ENCODE data around the gene TAF11L12. TPM values are rescaled to one million over a fixed set of nuclear protein-coding genes. Genes with fewer than 3 reads are reported as not detected.
"Not testable (repeated sequence)": the region's sequence is repeated elsewhere in the genome, so short reads cannot be mapped to it uniquely, and the experiment has no call there.

TAF11L12 gene
- total RNA-seq, 3 donors from 2014 or later (not counting 1 experiment from before 2014, with no cell fraction given): not detected

DNA sequence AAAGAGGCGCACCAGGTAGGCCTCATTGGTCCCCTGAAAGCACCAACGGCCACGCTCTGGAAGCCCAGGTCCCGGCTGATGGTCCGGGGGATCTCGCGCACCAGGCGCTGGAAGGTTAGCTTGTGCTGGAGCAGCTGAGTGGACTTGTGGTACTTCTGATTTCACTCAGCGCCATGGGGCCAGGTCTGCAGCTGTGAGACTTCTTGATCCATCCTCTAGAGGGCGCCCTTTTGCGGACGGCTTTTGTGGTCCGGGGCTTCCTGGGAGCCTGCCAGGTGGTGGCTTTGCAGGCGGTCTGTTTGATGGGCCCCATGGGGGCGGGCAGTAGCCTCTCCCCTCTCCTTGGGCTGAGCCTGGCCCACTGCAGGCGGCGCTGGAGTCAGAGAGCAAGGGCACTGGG, 10.4 kb downstream of the TAF11L12 start:
- H3K36me3 ChIP-seq (ENCODE audit: control insufficient read depth, insufficient read depth, low read length): no peaks in the 10 kb centered on the region
- Mint-ChIP-seq H3K4me3 (no peak overlapping the region), H3K9me3 (peaks cover 9 to 17% of the 10 kb centered on the region in 2 donors), H3K36me3 (no peaks in the 10 kb centered on the region), H3K27me3 (ENCODE audit: low read depth in 2 of 2) (no peaks in the 10 kb centered on the region), H3K4me1 (no peaks in the 10 kb centered on the region), H3K27ac (no peak overlapping the region)
- no peaks in the 10 kb centered on the region for H3K4me1 ChIP-seq (ENCODE audit: control insufficient read depth, insufficient read depth, low read length)
- no peak for ATAC-seq
- H3K9me3 ChIP-seq (ENCODE audit: control insufficient read depth, insufficient read depth, low read length): no peaks in the 10 kb centered on the region
- DNase-seq: no peak
- no peak overlapping the region for H3K4me3 ChIP-seq (ENCODE audit: low read length)
- no peak overlapping the region for H3K27ac ChIP-seq (ENCODE audit: low read length)
- no peaks in the 10 kb centered on the region for H3K27me3 ChIP-seq (ENCODE audit: control insufficient read depth, insufficient read depth, low read length)
- intact Hi-C loops (cut with micrococcal nuclease): no loop called here
- 90% methylated on average over 17 of the region's 17 CpGs for WGBS (ENCODE audit: insufficient coverage)
- TF ChIP-seq, protein P1, sequence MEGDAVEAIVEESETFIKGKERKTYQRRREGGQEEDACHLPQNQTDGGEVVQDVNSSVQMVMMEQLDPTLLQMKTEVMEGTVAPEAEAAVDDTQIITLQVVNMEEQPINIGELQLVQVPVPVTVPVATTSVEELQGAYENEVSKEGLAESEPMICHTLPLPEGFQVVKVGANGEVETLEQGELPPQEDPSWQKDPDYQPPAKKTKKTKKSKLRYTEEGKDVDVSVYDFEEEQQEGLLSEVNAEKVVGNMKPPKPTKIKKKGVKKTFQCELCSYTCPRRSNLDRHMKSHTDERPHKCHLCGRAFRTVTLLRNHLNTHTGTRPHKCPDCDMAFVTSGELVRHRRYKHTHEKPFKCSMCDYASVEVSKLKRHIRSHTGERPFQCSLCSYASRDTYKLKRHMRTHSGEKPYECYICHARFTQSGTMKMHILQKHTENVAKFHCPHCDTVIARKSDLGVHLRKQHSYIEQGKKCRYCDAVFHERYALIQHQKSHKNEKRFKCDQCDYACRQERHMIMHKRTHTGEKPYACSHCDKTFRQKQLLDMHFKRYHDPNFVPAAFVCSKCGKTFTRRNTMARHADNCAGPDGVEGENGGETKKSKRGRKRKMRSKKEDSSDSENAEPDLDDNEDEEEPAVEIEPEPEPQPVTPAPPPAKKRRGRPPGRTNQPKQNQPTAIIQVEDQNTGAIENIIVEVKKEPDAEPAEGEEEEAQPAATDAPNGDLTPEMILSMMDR (IDR thresholded peaks at IDR 0.05): no peak

DNA sequence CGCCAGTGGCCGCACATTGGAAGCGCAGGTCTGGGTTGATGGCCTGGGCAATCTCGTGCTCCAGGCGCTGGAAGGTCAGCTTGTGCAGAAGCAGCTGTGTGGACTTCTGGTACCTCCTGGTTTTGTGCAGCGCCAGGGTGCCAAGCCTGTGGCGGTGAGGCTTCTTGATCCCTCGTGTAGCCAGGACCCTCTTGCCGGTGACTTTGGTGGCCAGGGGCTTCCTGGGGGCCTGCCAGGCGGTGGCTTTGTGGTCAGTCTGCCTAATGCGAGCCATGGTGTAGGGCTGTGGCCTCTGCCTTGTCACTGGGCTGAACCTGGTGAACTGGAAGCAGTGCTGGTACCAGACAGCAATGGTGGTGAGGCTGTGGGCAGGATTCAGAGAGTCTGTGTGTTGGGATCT, 15.5 kb downstream of the TAF11L12 start:
- H3K4me1 Mint-ChIP-seq: no peaks in the 10 kb centered on the region
- H3K27ac Mint-ChIP-seq: no peak overlapping the region
- peaks cover 4% of the 10 kb centered on the region for H3K9me3 ChIP-seq (ENCODE audit: control insufficient read depth, insufficient read depth, low read length)
- no peaks in the 10 kb centered on the region for H3K27me3 Mint-ChIP-seq (ENCODE audit: low read depth in 2 of 2)
- WGBS (ENCODE audit: insufficient coverage): 93% methylated on average over 11 of the region's 11 CpGs
- H3K4me3 ChIP-seq (ENCODE audit: low read length): no peak overlapping the region
- H3K9me3 Mint-ChIP-seq: peaks cover 9 to 14% of the 10 kb centered on the region in 2 donors
- no peaks in the 10 kb centered on the region for H3K27me3 ChIP-seq (ENCODE audit: control insufficient read depth, insufficient read depth, low read length)
- intact Hi-C loops (cut with micrococcal nuclease): no loop called here
- no peak overlapping the region for H3K27ac ChIP-seq (ENCODE audit: low read length)
- no peaks in the 10 kb centered on the region for H3K36me3 Mint-ChIP-seq
- no peaks in the 10 kb centered on the region for H3K36me3 ChIP-seq (ENCODE audit: control insufficient read depth, insufficient read depth, low read length)
- TF ChIP-seq, protein P1 (IDR thresholded peaks at IDR 0.05): no peak
- no peak overlapping the region for H3K4me3 Mint-ChIP-seq
- no peaks in the 10 kb centered on the region for H3K4me1 ChIP-seq (ENCODE audit: control insufficient read depth, insufficient read depth, low read length)
- no peak for DNase-seq
- ATAC-seq: no peak

DNA sequence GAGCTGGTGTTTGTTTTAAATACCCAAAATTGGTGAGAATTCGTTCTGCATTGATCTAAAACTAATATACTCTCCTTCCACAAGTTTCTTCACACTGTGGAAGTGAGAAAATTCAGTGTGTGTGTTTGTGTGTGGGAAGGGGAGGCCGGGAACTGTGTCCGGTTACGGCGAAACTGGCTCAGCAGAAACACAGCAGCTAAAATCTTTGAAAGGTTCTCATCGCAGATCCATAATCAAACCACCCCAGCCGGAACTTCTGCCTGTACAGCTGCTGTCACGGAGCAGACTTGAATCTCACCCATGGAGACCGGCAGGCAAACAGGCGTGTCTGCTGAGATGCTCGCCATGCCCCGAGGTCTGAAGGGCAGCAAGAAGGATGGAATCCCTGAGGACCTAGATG, 21.6 kb downstream of the TAF11L12 start, which contains the start of gene TAF11L13:
TSS of gene TAF11L13 (plus strand) at position 301 of the 400 bp plus-strand sequence.
- intact Hi-C loops (cut with micrococcal nuclease); H3K4me3 ChIP-seq (ENCODE audit: low read length); H3K27me3 Mint-ChIP-seq (ENCODE audit: low read depth in 2 of 2); DNase-seq; H3K27ac ChIP-seq (ENCODE audit: low read length); H3K9me3 ChIP-seq (ENCODE audit: control insufficient read depth, insufficient read depth, low read length); ATAC-seq; H3K27me3 ChIP-seq (ENCODE audit: control insufficient read depth, insufficient read depth, low read length); H3K9me3 Mint-ChIP-seq; H3K4me1 ChIP-seq (ENCODE audit: control insufficient read depth, insufficient read depth, low read length); H3K4me1 Mint-ChIP-seq; H3K36me3 Mint-ChIP-seq; H3K27ac Mint-ChIP-seq; H3K36me3 ChIP-seq (ENCODE audit: control insufficient read depth, insufficient read depth, low read length); H3K4me3 Mint-ChIP-seq: not testable (repeated sequence)
- WGBS (ENCODE audit: insufficient coverage): 100% methylated on average over 2 of the region's 12 CpGs

DNA sequence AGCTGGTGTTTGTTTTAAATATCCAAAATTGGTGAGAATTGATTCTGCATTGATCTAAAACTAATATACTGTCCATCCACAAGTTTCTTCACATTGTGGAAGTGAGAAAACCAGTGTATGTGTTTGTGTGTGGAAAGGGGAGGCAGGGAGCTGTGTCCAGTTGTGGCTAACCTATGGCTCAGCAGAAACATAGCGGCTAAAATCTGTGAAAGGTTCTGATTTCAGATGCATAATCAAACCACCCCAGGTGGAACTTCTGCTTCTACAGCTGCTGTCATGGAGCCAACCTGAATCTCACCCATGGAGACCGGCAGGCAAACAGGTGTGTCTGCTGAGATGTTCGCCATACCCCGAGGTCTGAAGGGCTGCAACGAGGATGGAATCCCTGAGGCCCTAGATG, 24.0 kb downstream of the TAF11L12 start, which contains the start of gene TAF11L14:
TSS of gene TAF11L14 (plus strand) at position 301 of the 400 bp plus-strand sequence.
- TF ChIP-seq, protein P1 (IDR thresholded peaks at IDR 0.05): no peak
- 87% methylated on average over 5 of the region's 5 CpGs for WGBS (ENCODE audit: insufficient coverage)
- Histone ChIP-seq H3K4me1 (ENCODE audit: control insufficient read depth, insufficient read depth, low read length) (no peaks in the 10 kb centered on the region), H3K9me3 (ENCODE audit: control insufficient read depth, insufficient read depth, low read length) (no peaks in the 10 kb centered on the region), H3K36me3 (ENCODE audit: control insufficient read depth, insufficient read depth, low read length) (no peaks in the 10 kb centered on the region), H3K27ac (ENCODE audit: low read length) (no peak within 1 kb of the TSS), H3K27me3 (ENCODE audit: control insufficient read depth, insufficient read depth, low read length) (no peaks in the 10 kb centered on the region), H3K4me3 (ENCODE audit: low read length) (no peak within 1 kb of the TSS)
- H3K27ac Mint-ChIP-seq: no peak within 1 kb of the TSS
- no peaks in the 10 kb centered on the region for H3K27me3 Mint-ChIP-seq (ENCODE audit: low read depth in 2 of 2)
- ATAC-seq: no peak
- DNase-seq: no peak
- intact Hi-C loops (cut with micrococcal nuclease): no loop called here
- H3K9me3 Mint-ChIP-seq: peaks cover 6 to 8% of the 10 kb centered on the region in 2 donors
- no peaks in the 10 kb centered on the region for H3K4me1 Mint-ChIP-seq
- no peak within 1 kb of the TSS for H3K4me3 Mint-ChIP-seq
- peaks cover 7% of the 10 kb centered on the region for H3K36me3 Mint-ChIP-seq

DNA sequence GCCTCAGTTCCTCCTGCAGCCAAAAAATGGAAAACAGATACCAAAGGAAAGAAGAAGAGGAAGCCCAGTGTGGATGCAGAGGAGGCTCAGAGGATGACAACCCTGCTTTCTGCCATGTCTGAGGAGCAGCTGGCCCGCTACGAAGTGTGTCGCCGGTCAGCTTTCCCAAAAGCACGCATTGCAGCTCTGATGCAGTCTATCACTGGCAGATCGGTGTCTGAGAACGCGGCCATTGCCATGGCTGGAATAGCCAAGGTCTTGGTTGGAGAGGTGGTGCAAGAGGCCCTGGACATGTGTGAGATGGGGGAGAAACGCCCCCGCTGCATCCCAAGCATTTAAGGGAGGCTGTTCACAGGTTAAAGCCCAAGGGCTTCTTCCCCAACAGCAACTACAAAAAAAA, 39.0 kb downstream of the TAF11L12 start:
- H3K4me1 Mint-ChIP-seq; H3K27me3 Mint-ChIP-seq (ENCODE audit: low read depth in 2 of 2); H3K9me3 ChIP-seq (ENCODE audit: control insufficient read depth, insufficient read depth, low read length); H3K27ac ChIP-seq (ENCODE audit: low read length); intact Hi-C loops (cut with micrococcal nuclease); H3K27me3 ChIP-seq (ENCODE audit: control insufficient read depth, insufficient read depth, low read length); H3K27ac Mint-ChIP-seq; H3K4me3 Mint-ChIP-seq; H3K4me3 ChIP-seq (ENCODE audit: low read length); ATAC-seq; DNase-seq; H3K36me3 ChIP-seq (ENCODE audit: control insufficient read depth, insufficient read depth, low read length); H3K4me1 ChIP-seq (ENCODE audit: control insufficient read depth, insufficient read depth, low read length): not testable (repeated sequence)
- H3K9me3 Mint-ChIP-seq: peaks cover 9 to 27% of the 10 kb centered on the region in 2 donors
- peaks cover 13% of the 10 kb centered on the region for H3K36me3 Mint-ChIP-seq
- 96% methylated on average over 8 of the region's 10 CpGs for WGBS (ENCODE audit: insufficient coverage)

DNA sequence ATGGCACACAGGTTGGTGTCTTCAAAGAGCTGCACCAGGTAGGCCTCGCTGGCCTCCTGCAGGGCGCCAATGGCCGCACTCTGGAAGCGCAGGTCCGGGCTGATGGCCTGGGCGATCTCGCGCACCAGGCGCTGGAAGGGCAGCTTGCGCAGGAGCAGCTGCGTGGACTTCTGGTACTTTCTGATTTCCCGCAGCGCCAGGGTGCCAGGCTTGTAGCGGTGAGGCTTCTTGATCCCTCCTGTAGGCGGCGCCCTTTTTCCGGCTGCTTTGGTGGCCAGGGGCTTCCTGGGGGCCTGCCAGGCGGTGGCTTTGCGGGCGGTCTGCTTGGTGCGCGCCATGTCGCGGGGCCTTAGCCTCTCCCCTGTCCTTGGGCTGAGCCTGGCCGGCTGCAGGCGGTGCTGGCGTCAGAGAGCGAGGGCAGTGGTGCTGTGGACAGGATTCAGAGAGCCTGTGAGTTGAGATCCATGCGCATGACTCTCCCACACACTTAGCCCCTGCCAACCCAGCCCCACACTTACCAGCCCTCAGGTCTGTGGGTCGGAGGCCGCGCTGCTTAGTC, 45.1 kb downstream of the TAF11L12 start:
- WGBS (ENCODE audit: insufficient coverage): 97% methylated on average over 32 of the region's 32 CpGs

More for the DNA sequence above, 45.1 kb downstream of the TAF11L12 start:
- DNase-seq; H3K4me1 ChIP-seq (ENCODE audit: control insufficient read depth, insufficient read depth, low read length); intact Hi-C loops (cut with micrococcal nuclease); H3K9me3 ChIP-seq (ENCODE audit: control insufficient read depth, insufficient read depth, low read length); H3K4me3 Mint-ChIP-seq; H3K27me3 Mint-ChIP-seq (ENCODE audit: low read depth in 2 of 2); ATAC-seq; H3K4me1 Mint-ChIP-seq; H3K27ac ChIP-seq (ENCODE audit: low read length); H3K9me3 Mint-ChIP-seq; H3K27ac Mint-ChIP-seq; H3K36me3 ChIP-seq (ENCODE audit: control insufficient read depth, insufficient read depth, low read length); H3K4me3 ChIP-seq (ENCODE audit: low read length); H3K27me3 ChIP-seq (ENCODE audit: control insufficient read depth, insufficient read depth, low read length): not testable (repeated sequence)
- H3K36me3 Mint-ChIP-seq: peaks cover 19% of the 10 kb centered on the region

Data from natural killer cell (primary cell).